C1 segment of cervical spinal cord (tissue), 14 donors: Measurements from ENCODE around the gene SLCO4A1.

ENCODE experiments used
- DNase-seq, 14 donors: peaks; one replicate each; lab custom pipeline; 2025; lab: John Stamatoyannopoulos, UW

The SLCO4A1 gene

GRCh38 chr20:62637521-62638054, 4.7 kb upstream of the SLCO4A1 start:
- DNase-seq: no peak

- no peak for DNase-seq
These were observed 4.2 kb upstream of the SLCO4A1 start for GRCh38 chr20:62638055-62638570.

GRCh38 chr20:62638679-62639406, 3.5 kb upstream of the SLCO4A1 start:
- peak in 1 of 14 donors; percentile 20 for DNase-seq

- DNase-seq: no peak
These were observed 2.5 kb upstream of the SLCO4A1 start for GRCh38 chr20:62639765-62640164.

GRCh38 chr20:62640870-62641269, 1.4 kb upstream of the SLCO4A1 start:
- DNase-seq: no peak

GRCh38 chr20:62641321-62642050, 817 bp upstream of the SLCO4A1 start:
- DNase-seq: no peak

- DNase-seq: peak in 1 of 14 donors; percentile 54
These were observed 590 bp downstream of the SLCO4A1 start for GRCh38 chr20:62642666-62643520.

- peak in 1 of 14 donors; percentile 39 for DNase-seq
These were observed 1.3 kb downstream of the SLCO4A1 start for GRCh38 chr20:62643521-62644043.

- DNase-seq: no peak
These were observed 1.9 kb downstream of the SLCO4A1 start for GRCh38 chr20:62644044-62644795.

GRCh38 chr20:62644802-62645496, 2.6 kb downstream of the SLCO4A1 start:
- DNase-seq: no peak

GRCh38 chr20:62645613-62646012, 3.3 kb downstream of the SLCO4A1 start:
- DNase-seq: no peak

GRCh38 chr20:62646851-62647520, 4.7 kb downstream of the SLCO4A1 start:
- DNase-seq: no peak

- DNase-seq: peak in 4 of 14 donors; percentile 4 to 29 (median 16)
These were observed 5.4 kb downstream of the SLCO4A1 start for GRCh38 chr20:62647521-62648317.

GRCh38 chr20:62648318-62648995, 6.2 kb downstream of the SLCO4A1 start:
- no peak for DNase-seq

GRCh38 chr20:62649140-62649539, 6.8 kb downstream of the SLCO4A1 start:
- DNase-seq: no peak

- DNase-seq: no peak
These were observed 8.4 kb downstream of the SLCO4A1 start for GRCh38 chr20:62650551-62651284.
